CD4-positive, alpha-beta T cell treated with Interleukin-4 for 1 hour (primary cell): ENCODE data around the gene CAST.

Experiments
- DNase-seq, 2 donors: peaks; one replicate each; pipeline ENCODE4 v3.0.0-alpha.2; 2020 to 2022

CAST gene

DNA sequence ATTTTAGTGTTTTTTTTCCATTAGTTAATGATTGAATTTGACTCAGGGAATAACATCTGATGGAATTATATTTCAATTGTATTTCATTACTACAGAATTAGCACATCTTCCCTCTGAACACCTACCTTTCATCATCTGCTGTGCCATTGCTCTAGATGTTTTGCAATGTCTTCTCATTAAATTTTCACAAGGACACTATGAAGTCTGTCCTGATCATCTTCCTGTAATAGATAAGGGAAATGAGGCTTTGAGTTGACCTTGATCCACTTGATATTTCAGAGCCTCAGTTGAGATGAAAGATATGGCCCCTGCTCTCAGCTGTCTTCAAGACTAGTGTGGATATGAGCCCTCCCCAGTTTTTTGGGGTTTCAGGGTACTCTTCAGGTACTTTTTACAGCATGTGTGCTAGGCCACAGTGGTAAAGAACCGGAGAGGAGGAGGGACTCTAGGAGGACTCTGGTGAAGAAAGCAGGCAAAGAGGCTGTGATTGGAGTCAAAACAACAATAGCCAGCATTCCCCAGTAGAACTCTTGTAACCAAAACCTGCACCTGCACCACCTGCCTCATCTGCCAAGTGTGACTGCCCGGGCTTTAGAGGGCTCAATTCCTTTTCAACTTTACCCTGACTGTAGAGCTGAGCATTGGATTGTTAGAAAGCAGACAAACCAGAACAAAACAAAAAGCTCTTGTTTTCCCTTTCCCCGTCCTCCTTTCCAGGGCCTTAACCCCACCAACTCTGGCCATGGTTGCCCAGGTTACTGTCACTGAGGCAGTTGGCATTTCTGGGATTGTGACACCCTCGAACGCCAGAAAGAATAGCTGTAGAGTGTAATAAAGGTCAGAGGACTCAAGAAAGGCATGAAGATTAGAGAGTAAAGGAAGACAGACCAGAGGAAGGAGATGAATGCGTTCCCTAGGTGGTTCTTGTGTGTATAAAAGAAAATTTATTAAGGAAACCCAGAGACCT is 89.3 kb downstream of the CAST start:
- DNase-seq: no peak

DNA sequence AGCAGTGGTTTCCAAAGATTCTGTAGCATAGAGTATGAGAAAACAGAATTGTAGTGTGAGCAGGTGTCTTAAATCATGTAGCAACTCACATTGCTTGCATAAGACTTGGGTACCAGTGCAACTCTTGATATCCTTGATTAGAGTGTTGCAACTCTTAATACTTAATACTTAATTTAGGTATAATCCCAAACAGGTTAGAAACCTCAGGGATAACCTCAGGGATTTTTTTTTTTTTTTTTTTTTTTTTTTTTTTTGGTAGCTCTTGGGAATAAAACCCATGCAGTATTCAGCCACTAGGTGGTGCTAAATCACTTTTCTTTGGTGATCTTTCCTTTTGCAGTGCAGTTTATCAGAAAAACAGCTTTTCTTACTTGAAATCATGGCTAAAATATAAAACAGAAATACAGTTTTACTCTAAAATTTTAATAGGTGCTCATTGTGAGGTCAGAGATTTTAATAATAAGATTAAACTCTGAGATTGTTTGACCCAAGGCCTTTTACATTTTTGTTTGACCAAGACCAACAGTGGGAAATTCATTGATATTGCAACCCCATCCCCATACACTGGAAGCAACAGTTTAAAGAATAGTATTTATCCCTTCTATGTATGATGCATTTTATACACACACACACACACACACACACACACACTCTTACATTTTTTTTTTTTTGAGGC is 90.3 kb downstream of the CAST start:
- peak in 1 of 2 donors; percentile 71 for DNase-seq

GRCh38 chr5:96753017-96753397 is 90.8 kb downstream of the CAST start:
- no peak for DNase-seq

DNA sequence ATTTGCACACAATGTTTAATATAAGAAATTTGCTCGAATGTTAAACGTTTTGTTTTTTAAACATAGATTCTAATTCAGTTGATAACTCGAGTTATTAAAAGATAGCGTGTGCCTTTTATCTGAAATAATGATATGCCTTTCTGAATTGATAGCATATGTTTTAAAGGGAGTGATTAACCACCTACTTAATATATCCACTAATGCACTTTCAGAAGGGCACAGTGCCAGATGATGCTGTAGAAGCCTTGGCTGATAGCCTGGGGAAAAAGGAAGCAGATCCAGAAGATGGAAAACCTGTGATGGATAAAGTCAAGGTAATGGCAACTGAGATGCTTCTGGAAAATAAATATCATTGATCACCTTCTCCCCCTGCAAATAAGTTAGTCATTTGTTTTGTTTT is 91.7 kb downstream of the CAST start:
- no peak for DNase-seq

- no peak for DNase-seq
These were observed 93.7 kb downstream of the CAST start for GRCh38 chr5:96755851-96756250.

GRCh38 chr5:96756985-96757384 is 94.8 kb downstream of the CAST start:
- DNase-seq: no peak

GRCh38 chr5:96758621-96759020 is 96.4 kb downstream of the CAST start:
- no peak for DNase-seq

- DNase-seq: no peak
These were observed 99.4 kb downstream of the CAST start for GRCh38 chr5:96761618-96762017.

GRCh38 chr5:96763026-96763425 is 100.8 kb downstream of the CAST start:
- no peak for DNase-seq

GRCh38 chr5:96765043-96765442 is 102.9 kb downstream of the CAST start:
- no peak for DNase-seq

DNA sequence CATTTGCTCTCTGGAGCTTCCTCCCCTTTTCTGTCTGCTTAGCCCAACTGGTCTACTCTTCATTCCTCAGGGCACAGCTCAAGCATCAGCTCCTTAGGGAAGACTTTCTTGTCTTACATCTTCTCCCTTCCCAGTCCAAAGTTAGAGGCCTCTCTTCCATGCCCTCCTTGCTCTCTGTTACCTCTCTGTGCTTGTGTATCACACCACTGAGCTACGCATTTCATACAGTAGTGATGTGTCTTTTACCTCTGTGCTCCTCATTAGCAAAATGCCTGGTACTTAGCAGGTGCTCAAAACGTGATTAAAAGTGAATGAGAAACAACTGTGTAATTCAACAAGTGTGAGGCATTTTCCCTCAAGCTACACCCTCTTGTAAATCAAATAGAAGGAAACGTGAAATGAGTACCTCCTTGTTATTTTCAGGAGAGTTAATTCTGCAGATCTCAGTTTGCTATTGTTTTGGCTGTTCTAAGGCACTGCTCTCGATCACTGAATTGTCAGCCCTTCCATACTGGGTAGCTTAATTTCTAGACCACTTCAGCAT is 106.6 kb downstream of the CAST start:
- DNase-seq: no peak

DNA sequence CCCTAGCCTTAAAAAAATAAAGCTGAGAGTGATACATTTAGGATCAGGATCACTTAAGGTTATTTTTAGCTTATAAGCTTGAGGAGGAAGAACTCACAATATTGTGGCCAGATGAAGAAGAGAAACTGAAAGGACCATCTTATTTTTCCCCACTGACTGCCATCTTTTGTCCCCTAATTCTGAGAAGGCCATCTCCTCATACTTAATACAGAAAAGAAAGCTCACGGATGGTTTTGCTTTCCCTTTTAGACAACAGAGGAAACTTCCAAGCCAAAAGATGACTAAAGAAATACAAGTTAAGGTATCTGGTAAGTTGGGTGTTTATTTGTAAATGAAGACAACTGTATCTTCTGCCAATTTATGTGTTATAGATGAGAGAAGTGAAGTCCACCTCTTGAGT is 109.2 kb downstream of the CAST start:
- peak in 1 of 2 donors; percentile 15 for DNase-seq

- DNase-seq: no peak
These were observed 109.9 kb downstream of the CAST start for GRCh38 chr5:96772111-96772510.

- DNase-seq: no peak
These were observed 110.4 kb downstream of the CAST start for GRCh38 chr5:96772542-96772941.

GRCh38 chr5:96775050-96775449 is 112.9 kb downstream of the CAST start:
- DNase-seq: no peak

- DNase-seq: no peak
These were observed 113.5 kb downstream of the CAST start for GRCh38 chr5:96775689-96776088.

GRCh38 chr5:96776621-96777020 is 114.4 kb downstream of the CAST start:
- no peak for DNase-seq

DNA sequence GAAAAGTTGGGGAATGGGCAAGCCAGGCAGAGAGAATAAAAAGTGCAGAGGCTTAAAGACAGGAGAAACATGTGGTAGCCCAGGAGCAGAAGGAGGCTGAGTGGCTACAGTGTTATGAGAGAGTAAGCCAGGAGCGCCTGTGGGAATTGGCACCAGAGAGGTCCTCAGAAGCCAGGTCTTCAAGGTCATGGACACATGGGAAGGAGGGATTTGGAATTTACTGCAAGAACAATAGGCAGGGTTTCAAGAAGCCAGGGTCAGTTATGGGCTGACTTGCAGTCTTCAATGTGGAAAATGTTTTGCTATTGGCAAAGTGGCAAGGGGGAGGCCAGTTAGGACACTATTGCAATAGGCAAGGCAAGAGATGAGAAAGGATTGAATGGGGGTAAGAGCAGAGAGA is 116.2 kb downstream of the CAST start:
- no peak for DNase-seq

GRCh38 chr5:96780626-96781025 is 118.5 kb downstream of the CAST start:
- DNase-seq: no peak

GRCh38 chr5:96781031-96781971 is 119.1 kb downstream of the CAST start:
- DNase-seq: no peak

GRCh38 chr5:96783326-96783725 is 121.2 kb downstream of the CAST start:
- no peak for DNase-seq

DNA sequence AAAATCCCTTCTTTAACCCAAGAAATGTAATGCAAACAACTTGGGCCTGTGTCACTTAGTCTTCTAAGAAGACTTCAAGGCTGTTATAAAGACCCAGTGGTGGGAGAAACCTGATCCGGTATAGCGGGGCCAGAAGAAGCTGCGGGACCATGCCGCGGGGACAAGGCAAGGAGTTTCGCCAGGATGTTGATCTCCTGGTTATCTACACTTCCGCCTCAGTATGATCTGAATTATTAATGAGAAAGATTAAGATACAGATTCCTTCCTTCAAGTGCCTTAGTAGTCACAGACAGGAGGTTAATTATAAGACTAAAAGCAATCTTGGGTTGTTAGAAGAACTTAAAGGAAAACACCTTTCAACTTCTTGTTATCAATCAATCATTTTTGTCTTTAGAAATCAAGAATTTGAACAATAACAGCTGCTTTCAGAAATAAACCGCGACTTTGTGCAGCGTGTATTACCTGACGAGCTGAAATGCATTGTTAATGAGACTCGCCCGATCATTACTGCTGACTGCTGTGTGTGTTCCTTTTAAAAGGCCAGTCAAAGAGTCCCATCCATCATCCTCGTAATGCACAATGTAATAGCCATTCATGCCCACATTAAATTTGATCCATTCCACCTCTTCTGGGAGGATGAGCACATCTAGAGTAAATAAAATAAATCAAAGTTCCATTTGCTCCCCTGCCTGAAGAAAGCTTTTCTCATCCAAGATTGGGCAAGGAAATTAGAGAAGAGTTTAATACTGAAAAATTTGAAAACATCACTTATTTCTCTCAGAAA is 123.3 kb downstream of the CAST start:
- no peak for DNase-seq
